Activated naive CD8-positive, alpha-beta T cell treated with anti-CD3 and anti-CD28 coated beads, Interleukin-2, amount 50 U/mL, for 24 hours (primary cell): ENCODE data around the gene SIRT1.
A peak's percentile ranks its signal among the peaks of the same experiment; 100 is the strongest.
"Not testable (repeated sequence)": the region's sequence is repeated elsewhere in the genome, so short reads cannot be mapped to it uniquely, and the experiment has no call there.

Experiments
- ATAC-seq: fragments of 150-1000 bp; cut with Tn5 transposase; one replicate; pipeline ENCODE4 v1.10.0; 2021
- DNase-seq: peaks from one replicate; pipeline ENCODE4 v3.0.0; 2021
- H3K27ac Mint-ChIP-seq: one replicate; pipeline ENCODE4 v1.8.0; 2021; ENCODE audit warnings: mild to moderate bottlenecking, mixed read lengths
- H3K27me3 Mint-ChIP-seq: one replicate; pipeline ENCODE4 v1.8.0; 2021; ENCODE audit warnings: mixed read lengths
- H3K36me3 Mint-ChIP-seq: one replicate; pipeline ENCODE4 v1.8.0; 2021; ENCODE audit warnings: low read depth, mixed read lengths
- H3K4me1 Mint-ChIP-seq: one replicate; pipeline ENCODE4 v1.8.0; 2021; ENCODE audit warnings: mixed read lengths
- H3K4me3 Mint-ChIP-seq: one replicate; pipeline ENCODE4 v1.8.0; 2021; ENCODE audit warnings: mild to moderate bottlenecking, moderate library complexity, mixed read lengths
- H3K9me3 Mint-ChIP-seq: one replicate; pipeline ENCODE4 v1.8.0; 2021; ENCODE audit warnings: mixed read lengths

Gene SIRT1

DNA sequence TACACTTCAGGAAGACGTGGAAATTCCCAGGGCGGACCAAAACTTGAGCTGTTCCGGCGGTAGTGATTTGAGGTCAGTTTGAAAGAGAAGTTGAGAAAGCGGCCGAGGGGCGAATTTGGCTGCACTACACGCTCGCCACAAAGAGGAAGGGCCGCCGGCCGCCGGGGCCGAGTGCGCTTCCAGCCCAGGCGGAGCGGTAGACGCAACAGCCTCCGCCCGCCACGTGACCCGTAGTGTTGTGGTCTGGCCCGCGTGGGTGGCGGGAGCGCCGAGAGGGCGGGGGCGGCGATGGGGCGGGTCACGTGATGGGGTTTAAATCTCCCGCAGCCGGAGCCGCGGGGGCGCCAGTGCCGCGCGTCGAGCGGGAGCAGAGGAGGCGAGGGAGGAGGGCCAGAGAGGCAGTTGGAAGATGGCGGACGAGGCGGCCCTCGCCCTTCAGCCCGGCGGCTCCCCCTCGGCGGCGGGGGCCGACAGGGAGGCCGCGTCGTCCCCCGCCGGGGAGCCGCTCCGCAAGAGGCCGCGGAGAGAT, at the start of gene SIRT1:
Gene SIRT1 (plus strand): TSS at position 344 of the 529 bp plus-strand sequence. CDS start 66 bp downstream, at position 410.
- ATAC-seq: peak; percentile 75
- Mint-ChIP-seq H3K9me3 (no peaks in the 10 kb centered on the region), H3K4me3 (peak within 1 kb of the TSS; percentile 94), H3K27me3 (no peaks in the 10 kb centered on the region), H3K4me1 (peaks cover 25% of the 10 kb centered on the region), H3K36me3 (peaks cover 24% of the 10 kb centered on the region), H3K27ac (peak within 1 kb of the TSS; percentile 90)
- DNase-seq: peak; percentile 91

DNA sequence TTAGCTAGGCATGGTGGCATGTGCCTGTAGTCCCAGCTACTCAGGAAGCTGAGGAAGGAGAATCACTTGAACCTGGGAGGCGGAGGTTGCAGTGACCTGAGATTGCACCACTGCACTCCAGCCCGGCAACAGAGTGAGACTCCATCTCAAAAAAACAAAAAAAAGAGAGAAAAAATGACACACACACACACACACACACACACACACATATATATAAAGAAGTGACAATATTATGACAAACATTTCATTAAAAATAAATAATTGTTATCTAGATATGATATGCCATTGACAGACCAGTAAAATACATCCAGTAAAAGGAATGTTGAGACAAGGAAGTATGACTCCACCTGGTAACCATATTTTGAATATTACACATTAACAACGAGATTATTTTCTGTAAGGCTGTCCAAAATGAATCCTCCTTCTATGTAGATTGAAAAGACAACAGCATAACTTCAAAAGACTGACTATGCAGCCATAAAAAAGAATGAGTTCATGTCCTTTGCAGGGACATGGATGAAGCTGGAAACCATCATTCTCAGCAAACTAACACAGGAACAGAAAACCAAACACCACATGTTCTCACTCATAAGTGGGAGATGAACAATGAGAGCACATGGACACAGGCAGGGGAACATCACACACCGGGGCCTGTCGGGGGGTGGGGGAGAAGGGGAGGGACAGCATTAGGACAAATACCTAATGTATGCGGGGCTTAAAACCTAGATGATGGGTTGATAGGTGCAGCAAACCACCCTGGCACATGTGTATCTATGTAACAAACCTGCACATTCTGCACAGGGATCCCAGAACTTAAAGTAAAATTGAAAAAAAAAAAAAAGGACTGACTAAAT, 48.7 kb upstream of the SIRT1 start:
- H3K36me3 Mint-ChIP-seq, DNase-seq, H3K27me3 Mint-ChIP-seq, ATAC-seq, H3K9me3 Mint-ChIP-seq, H3K27ac Mint-ChIP-seq, H3K4me1 Mint-ChIP-seq: not testable (repeated sequence)
- H3K4me3 Mint-ChIP-seq: peak overlapping the region; percentile 32

DNA sequence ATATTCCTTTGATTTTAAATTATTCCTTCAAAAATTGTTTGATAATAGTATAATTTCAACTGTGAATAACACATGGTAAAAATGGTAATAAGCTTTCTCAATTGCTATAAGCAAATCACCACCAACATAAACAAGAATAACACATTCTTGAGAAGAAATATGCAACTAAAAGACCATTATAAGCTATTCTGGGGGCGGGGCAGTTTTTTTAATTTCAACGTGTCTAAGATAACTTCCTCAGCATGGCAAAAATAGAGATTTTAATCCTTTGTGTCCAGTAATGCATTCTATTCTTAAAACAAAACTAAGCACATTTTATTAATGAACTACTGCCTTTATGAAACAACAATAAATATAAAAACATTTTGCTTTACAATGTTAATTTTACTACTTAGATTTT, 48.0 kb upstream of the SIRT1 start:
- H3K9me3 Mint-ChIP-seq: peaks cover 2% of the 10 kb centered on the region
- ATAC-seq (no peak), DNase-seq (no peak)
- H3K4me3 Mint-ChIP-seq: no peak overlapping the region
- no peaks in the 10 kb centered on the region for H3K36me3 Mint-ChIP-seq
- no peaks in the 10 kb centered on the region for H3K27me3 Mint-ChIP-seq
- no peak overlapping the region for H3K27ac Mint-ChIP-seq
- peaks cover 1% of the 10 kb centered on the region for H3K4me1 Mint-ChIP-seq

DNA sequence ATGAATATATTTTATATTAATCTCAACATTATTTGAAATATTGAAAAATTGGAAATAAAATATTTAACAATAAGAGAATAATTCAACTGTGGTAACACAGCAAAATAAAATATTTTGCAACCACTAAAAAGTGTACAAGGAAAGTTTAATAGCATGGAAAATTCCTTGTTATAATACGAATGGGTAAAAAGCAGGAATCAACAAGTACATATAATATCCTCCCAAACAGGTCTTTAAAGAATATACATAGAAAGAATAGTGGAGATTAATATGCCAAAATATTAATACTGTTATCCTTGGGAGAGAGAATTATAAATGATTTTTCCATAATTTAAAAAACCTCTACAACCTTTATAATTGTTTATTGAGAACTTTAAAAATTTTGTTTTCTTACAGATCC, 47.5 kb upstream of the SIRT1 start:
- ATAC-seq (no peak), DNase-seq (no peak)
- Mint-ChIP-seq H3K4me1 (peaks cover 1% of the 10 kb centered on the region), H3K27me3 (no peaks in the 10 kb centered on the region), H3K9me3 (peaks cover 5% of the 10 kb centered on the region), H3K27ac (no peak overlapping the region), H3K36me3 (no peaks in the 10 kb centered on the region), H3K4me3 (no peak overlapping the region)

DNA sequence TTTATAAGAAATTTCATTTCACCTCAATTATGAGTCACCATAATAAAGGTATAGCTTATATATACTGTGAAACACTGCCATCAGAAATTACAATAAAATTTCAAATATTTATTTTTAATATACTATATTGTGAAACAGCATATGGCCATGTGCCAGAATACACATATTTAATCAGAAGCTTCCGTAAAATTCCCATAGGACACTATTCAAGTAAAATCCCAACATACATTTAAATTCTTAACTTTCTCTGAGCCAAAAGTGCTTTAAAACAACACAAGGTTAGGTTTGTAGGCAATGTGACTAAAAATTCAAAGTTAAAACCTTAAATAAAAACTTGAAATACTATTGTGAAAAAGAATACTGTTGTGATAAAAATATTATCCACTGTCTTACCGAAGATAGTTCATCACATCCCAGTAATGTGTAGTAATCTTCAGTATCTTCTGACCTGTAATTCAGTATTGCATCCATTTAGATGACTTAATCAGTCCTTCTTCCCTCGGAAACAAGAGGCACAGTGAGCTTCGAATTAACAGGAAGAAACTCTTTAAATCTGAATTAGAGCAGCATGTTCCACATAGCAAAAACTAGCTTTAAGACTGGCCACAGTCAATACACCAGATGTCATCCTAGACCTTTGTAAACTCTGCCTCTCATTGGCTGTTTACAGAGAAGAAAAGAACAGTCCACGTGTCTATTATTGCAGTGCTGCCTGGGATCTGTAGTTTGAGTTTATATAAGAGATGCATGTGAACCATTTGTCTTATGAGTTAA, 46.7 kb upstream of the SIRT1 start, which contains the start of gene DNAJC12:
Gene DNAJC12 (minus strand): TSS at position 648 of the 774 bp plus-strand sequence. CDS start 177 bp downstream, at position 471.
- Mint-ChIP-seq H3K4me3 (peak within 1 kb of the TSS; percentile 67), H3K4me1 (peaks cover 1% of the 10 kb centered on the region), H3K27ac (no peak within 1 kb of the TSS), H3K27me3 (no peaks in the 10 kb centered on the region), H3K36me3 (no peaks in the 10 kb centered on the region), H3K9me3 (peaks cover 5% of the 10 kb centered on the region)
- DNase-seq: no peak
- peak; percentile 90 for ATAC-seq

DNA sequence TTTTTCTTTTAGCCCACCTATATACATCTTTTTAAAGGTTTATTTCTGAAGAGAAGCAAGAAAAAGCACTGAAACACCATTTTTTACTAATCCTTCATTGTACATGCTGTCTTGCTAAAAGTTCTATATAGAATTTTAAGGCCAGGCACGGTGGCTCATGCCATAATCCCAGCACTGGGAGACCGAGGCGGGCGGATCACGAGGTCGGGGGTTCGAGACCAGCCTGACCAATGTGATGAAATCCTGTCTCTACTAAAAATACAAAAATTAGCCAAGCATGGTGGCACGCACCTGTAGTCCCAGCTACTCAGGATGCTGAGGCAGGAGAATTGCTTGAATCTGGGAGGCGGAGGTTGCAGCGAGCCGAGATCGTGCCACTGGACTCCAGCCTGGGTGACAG, 44.9 kb upstream of the SIRT1 start:
- H3K9me3 Mint-ChIP-seq, H3K4me3 Mint-ChIP-seq, DNase-seq, H3K4me1 Mint-ChIP-seq, H3K36me3 Mint-ChIP-seq, ATAC-seq, H3K27ac Mint-ChIP-seq, H3K27me3 Mint-ChIP-seq: not testable (repeated sequence)

DNA sequence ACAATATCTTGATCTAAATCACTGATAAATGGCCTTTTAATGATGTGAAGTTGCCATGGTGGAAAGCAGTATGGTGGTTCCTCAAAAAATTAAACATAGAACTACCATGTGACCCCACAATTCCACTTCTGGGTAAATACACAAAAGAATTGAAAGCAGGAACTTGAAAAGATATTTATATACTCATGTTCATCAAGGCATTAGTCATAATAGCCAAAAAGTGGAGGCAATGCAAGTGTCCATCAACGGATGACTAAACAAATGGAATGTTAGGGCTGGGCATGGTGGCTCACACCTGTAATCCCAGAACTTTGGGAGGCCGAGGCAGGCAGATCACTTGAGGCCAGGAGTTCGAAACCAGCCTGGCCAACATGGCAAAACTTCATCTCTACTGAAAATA, 44.5 kb upstream of the SIRT1 start:
- no peak overlapping the region for H3K4me3 Mint-ChIP-seq
- DNase-seq (no peak), ATAC-seq (no peak)
- H3K27me3 Mint-ChIP-seq: no peaks in the 10 kb centered on the region
- no peaks in the 10 kb centered on the region for H3K36me3 Mint-ChIP-seq
- no peak overlapping the region for H3K27ac Mint-ChIP-seq
- peaks cover 1% of the 10 kb centered on the region for H3K4me1 Mint-ChIP-seq
- peaks cover 5% of the 10 kb centered on the region for H3K9me3 Mint-ChIP-seq

DNA sequence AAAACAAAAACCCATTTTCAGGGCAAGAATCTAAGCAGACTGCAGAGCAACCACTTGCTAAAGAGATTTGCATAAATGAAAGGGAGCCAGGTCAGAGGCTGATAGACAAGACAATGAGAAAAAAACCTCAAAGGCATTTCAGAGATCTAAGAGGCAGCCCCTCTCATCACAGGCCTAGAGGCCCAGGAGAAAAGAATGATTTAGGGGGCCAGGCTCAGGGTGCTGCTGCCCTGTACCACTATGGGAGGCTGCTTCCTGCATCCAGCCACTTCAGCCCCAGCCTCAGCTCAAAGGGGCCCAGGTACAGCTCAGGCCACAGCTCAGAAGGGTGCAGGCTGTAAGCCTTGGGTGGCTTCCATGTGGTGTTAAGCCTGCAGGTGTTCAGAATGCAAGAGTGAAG, 42.7 kb upstream of the SIRT1 start:
- H3K27me3 Mint-ChIP-seq: no peaks in the 10 kb centered on the region
- no peak overlapping the region for H3K27ac Mint-ChIP-seq
- H3K4me1 Mint-ChIP-seq: peaks cover 1% of the 10 kb centered on the region
- ATAC-seq (no peak), DNase-seq (no peak)
- no peaks in the 10 kb centered on the region for H3K36me3 Mint-ChIP-seq
- H3K9me3 Mint-ChIP-seq: peaks cover 5% of the 10 kb centered on the region
- no peak overlapping the region for H3K4me3 Mint-ChIP-seq

DNA sequence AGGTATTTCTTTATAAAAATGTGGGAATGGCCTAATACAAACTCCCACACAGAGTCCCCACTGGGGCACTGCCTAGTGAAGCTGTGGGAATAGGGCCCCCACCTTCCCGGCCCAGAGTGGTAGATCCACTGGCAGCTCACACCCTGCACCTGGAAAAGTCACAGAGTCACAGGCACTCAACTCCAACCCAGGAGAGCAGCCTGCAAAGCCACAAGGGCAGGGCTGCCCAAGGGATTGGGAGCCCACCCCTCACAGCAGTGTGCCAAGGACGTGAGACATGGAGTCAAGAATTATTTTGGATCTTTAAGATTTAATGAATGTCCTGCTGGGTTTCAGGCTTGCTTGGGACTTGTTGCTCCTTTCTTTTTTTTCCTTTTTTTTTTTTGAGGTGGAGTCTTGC, 41.2 kb upstream of the SIRT1 start:
- Mint-ChIP-seq H3K36me3 (no peaks in the 10 kb centered on the region), H3K4me1 (no peaks in the 10 kb centered on the region), H3K4me3 (no peak overlapping the region), H3K9me3 (peaks cover 5% of the 10 kb centered on the region), H3K27ac (no peak overlapping the region), H3K27me3 (no peaks in the 10 kb centered on the region)
- ATAC-seq (no peak), DNase-seq (no peak)

DNA sequence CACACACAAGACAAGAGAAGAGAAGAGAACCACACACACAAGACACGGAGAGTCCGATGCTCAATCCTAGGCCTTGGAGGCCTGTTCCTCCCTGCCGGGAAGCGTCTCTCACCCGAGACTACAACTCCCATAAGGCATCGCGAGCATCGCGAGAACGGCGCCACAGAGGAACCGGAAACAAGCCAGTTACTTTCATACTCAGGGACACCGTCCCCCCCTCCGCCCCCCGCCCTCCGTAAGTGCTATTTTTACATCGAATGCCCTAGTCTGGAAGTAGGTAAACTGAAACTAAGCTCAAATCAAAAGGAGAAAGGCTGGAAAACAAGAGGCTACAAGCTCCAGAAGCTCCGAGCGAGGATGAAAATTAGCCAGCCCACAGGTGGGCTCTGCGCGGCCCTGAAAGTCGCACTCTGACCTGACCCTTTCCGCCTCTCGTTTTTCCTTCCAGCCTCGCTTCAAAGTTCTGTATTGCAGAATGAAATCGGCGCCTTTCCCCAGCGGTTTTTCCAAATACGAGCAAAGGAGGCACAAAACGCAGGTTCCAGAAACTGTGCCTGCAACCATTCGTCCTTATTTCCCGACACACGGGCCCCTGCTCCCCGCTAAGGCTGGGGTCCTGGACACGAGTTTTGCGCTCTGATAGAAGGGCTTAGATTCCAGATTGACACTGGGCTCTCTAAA, 35.0 kb upstream of the SIRT1 start:
- H3K4me1 Mint-ChIP-seq: peaks cover 19% of the 10 kb centered on the region
- DNase-seq (peak; percentile 94), ATAC-seq (peak; percentile 99)
- no peaks in the 10 kb centered on the region for H3K27me3 Mint-ChIP-seq
- H3K27ac Mint-ChIP-seq: peak overlapping the region; percentile 94
- no peaks in the 10 kb centered on the region for H3K36me3 Mint-ChIP-seq
- H3K4me3 Mint-ChIP-seq: peak overlapping the region; percentile 91
- no peaks in the 10 kb centered on the region for H3K9me3 Mint-ChIP-seq

DNA sequence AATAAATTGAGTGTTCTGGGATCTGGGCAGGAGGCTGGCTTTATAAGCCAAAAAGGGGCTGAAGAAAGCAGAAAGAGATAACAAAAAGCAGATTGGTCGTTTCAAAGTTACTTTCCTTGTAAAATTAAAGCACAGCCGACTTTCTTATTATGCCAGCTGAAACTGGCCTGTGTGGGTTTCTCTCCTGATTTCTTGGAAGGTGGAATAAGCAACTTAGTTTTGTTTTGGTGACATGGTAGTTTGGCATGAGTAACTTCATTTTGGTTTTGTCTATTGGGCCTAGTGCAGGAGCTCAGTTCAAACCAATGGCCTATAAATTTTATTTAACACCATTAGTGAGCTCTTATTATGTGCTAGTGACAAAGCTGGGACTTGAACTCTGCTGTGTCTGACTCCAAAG, 33.3 kb upstream of the SIRT1 start:
- H3K27me3 Mint-ChIP-seq: no peaks in the 10 kb centered on the region
- DNase-seq: no peak
- peak overlapping the region; percentile 1 for H3K27ac Mint-ChIP-seq
- ATAC-seq: no peak
- no peaks in the 10 kb centered on the region for H3K9me3 Mint-ChIP-seq
- H3K36me3 Mint-ChIP-seq: no peaks in the 10 kb centered on the region
- peaks cover 22% of the 10 kb centered on the region for H3K4me1 Mint-ChIP-seq
- peak overlapping the region; percentile 91 for H3K4me3 Mint-ChIP-seq

DNA sequence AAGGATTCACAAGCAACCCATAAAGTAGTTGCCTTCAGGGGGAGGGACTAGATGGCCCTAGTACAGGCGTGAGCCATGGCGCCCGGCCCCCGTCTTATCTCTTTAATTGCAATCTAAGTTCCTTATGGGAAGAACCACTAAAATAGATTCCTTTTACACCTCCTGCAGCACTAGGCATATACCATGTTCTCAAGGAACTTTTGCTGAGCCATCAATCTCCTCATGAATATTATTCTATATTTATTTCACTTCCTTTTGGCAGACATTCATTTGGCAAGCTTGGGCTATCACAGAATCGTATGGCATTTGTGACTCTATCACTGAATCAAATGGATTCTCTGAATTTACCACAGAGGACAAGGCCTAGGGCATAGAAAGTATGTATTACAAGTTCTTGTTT, 31.7 kb upstream of the SIRT1 start:
- Mint-ChIP-seq H3K4me1 (peaks cover 22% of the 10 kb centered on the region), H3K4me3 (no peak overlapping the region), H3K27me3 (no peaks in the 10 kb centered on the region), H3K9me3 (no peaks in the 10 kb centered on the region), H3K27ac (no peak overlapping the region), H3K36me3 (no peaks in the 10 kb centered on the region)
- ATAC-seq: no peak
- DNase-seq: no peak

DNA sequence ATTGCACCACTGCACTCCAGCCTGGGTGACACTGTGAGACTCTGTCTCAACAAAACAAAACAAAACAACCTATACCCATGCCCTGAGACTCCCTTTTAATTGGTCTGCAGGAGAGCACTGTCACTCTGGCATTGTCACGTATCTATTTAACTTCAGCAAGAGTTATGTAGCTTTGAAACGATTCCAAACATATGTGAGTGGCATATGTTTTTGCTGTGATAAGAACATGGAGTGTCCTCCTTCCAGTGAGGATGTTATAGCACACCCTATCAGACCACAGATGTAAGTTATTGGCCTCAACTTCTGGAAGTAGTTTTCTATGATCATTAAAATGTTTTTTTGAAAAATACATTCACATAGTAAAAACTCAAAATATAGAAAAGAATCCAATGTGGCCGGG, 30.9 kb upstream of the SIRT1 start:
- DNase-seq (no peak), ATAC-seq (no peak)
- no peak overlapping the region for H3K27ac Mint-ChIP-seq
- H3K4me3 Mint-ChIP-seq: no peak overlapping the region
- H3K4me1 Mint-ChIP-seq: peaks cover 22% of the 10 kb centered on the region
- H3K27me3 Mint-ChIP-seq: no peaks in the 10 kb centered on the region
- no peaks in the 10 kb centered on the region for H3K36me3 Mint-ChIP-seq
- no peaks in the 10 kb centered on the region for H3K9me3 Mint-ChIP-seq

DNA sequence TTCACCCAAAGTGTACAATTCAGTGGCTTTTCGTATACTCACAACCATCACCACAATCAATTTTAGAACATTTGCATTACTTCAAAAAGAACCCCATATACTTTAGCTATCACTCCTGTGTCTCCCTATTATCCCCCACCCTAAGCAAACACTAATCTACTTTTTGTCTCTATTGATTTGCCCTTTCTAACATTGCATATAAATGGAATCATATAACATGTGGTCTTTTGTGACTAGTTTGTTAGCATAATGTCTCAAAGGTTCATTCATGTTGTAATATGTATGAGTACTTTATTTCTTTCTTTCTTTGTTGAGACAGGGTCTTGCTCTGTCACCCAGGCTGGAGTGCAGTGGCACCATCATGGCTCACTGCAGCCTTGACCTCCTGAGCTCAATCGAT, 25.5 kb upstream of the SIRT1 start:
- ATAC-seq (no peak), DNase-seq (no peak)
- Mint-ChIP-seq H3K9me3 (no peaks in the 10 kb centered on the region), H3K36me3 (no peaks in the 10 kb centered on the region), H3K4me1 (peaks cover 3% of the 10 kb centered on the region), H3K27me3 (no peaks in the 10 kb centered on the region), H3K27ac (no peak overlapping the region), H3K4me3 (no peak overlapping the region)
